ENCODE data around the gene DPEP2. TPM values are rescaled to one million over a fixed set of nuclear protein-coding genes. Genes with fewer than 3 reads are reported as not detected.
"Not testable (repeated sequence)": the region's sequence is repeated elsewhere in the genome, so short reads cannot be mapped to it uniquely, and the experiment has no call there.

The DPEP2 gene
- total and polyA plus RNA-seq, 11 donors = 0.42 to 9.8 (median 1.2) TPM

DNA sequence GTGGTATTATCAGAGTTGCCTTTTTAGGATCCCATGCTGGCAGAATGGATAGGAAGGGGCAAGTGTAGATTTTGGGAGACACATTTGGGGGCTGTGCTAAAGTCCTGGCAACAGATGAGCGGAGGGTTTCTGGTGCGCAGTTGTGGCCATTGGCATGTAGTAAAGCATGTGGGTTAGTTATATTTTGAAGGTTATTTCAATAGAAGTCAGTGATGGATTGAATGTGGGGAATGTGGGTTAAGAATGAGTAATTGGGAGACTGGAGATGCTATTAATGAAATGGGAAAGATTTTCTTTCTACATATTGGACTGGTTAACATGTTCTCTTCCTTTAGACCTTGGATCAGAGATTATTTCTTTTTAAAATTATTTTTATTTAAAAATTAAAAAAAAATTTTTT is 33.8 kb upstream of the DPEP2 start:
- TF ChIP-seq, protein P1, sequence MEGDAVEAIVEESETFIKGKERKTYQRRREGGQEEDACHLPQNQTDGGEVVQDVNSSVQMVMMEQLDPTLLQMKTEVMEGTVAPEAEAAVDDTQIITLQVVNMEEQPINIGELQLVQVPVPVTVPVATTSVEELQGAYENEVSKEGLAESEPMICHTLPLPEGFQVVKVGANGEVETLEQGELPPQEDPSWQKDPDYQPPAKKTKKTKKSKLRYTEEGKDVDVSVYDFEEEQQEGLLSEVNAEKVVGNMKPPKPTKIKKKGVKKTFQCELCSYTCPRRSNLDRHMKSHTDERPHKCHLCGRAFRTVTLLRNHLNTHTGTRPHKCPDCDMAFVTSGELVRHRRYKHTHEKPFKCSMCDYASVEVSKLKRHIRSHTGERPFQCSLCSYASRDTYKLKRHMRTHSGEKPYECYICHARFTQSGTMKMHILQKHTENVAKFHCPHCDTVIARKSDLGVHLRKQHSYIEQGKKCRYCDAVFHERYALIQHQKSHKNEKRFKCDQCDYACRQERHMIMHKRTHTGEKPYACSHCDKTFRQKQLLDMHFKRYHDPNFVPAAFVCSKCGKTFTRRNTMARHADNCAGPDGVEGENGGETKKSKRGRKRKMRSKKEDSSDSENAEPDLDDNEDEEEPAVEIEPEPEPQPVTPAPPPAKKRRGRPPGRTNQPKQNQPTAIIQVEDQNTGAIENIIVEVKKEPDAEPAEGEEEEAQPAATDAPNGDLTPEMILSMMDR (IDR thresholded peaks at IDR 0.05) = no peak
- TF ChIP-seq POLR2A (IDR thresholded peaks at IDR 0.05) = no peak
- Histone ChIP-seq H3K9me3 (no peaks in the 10 kb centered on the region), H3K4me3 (no peak overlapping the region), H3K4me1 (peaks cover 0 to 7% (median 0%) of the 10 kb centered on the region in 12 donors), H3K36me3 (peaks cover 0 to 18% (median 7%) of the 10 kb centered on the region in 9 donors), H3K27me3 (no peaks in the 10 kb centered on the region), H3K27ac (no peak overlapping the region)
- 95 to 100% (median 96%) methylated on average over 2 of the region's 2 CpGs for WGBS, 4 donors
- ATAC-seq (no peak), DNase-seq (no peak)
- intact Hi-C loops (cut with DNase I) = loop anchor here in 2 of 10 donors (10.0 kb wide), 3 partner anchors 98 to 218 kb away; partner anchors contain the start of genes CTRL (in 1 of the 2), NRN1L (in 1 of the 2) and PSMB10 (in 1 of the 2)

DNA sequence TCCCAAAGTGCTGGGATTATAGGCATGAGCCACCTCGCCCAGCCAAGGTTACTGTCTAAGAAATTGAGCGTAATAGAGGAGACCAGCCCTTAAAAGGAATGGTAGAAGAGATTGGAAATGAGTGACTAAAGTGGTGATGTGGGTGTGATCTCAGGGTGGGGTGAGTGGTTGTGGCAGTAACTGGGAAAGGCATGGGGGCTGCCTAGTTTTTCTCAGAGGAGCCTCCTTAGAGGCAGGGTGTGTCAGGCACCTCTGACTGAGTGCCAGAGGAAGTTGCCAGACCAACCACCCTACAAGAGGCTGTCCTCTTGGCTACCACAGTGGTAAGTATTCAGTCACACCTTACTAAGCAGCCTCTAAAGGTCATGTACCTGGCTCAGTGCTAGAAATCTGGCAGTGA is 32.7 kb upstream of the DPEP2 start:
- no peak overlapping the region for H3K27ac ChIP-seq
- H3K9me3 ChIP-seq = no peaks in the 10 kb centered on the region
- no peak for ATAC-seq
- intact Hi-C loops (cut with DNase I) = loop anchor here in 2 of 10 donors (10.0 kb wide), 3 partner anchors 97 to 217 kb away; partner anchors contain the start of genes CTRL (in 1 of the 2), NRN1L (in 1 of the 2) and PSMB10 (in 1 of the 2)
- no peaks in the 10 kb centered on the region for H3K4me1 ChIP-seq
- H3K4me3 ChIP-seq = no peak overlapping the region
- TF ChIP-seq, protein P1 (IDR thresholded peaks at IDR 0.05) = no peak
- TF ChIP-seq POLR2A (IDR thresholded peaks at IDR 0.05) = no peak
- no peaks in the 10 kb centered on the region for H3K27me3 ChIP-seq
- H3K36me3 ChIP-seq = peaks cover 0 to 29% (median 14%) of the 10 kb centered on the region in 9 donors
- WGBS, 4 donors = 91 to 98% (median 96%) methylated on average over 2 of the region's 2 CpGs
- no peak for DNase-seq

DNA sequence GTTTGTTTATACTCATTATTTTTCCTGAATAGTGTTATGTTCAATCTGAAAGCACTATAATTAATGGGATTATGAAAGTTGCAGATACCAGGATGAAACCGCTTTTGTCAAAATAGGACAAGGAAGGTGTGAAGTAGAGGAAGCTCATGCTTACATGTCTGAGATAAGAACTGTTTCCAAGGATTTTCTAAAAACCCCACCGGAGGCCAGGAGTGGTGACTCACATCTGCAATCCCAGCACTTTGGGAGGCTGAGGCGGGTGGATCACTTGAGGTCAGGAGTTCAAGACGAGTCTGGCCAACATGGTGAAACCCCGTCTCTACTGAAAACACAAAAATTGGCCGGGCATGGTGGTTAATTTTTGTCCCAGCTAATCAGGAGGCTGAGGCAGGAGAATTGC is 30.8 kb upstream of the DPEP2 start:
- H3K27ac ChIP-seq, H3K4me3 ChIP-seq, H3K4me1 ChIP-seq, ATAC-seq, H3K27me3 ChIP-seq, H3K9me3 ChIP-seq, DNase-seq: not testable (repeated sequence)
- intact Hi-C loops (cut with DNase I) = loop anchor here in 2 of 10 donors (10.0 kb wide), 3 partner anchors 95 to 215 kb away; partner anchors contain the start of genes CTRL (in 1 of the 2), NRN1L (in 1 of the 2) and PSMB10 (in 1 of the 2)
- WGBS, 4 donors = 75 to 91% (median 82%) methylated on average over 6 of the region's 6 CpGs
- H3K36me3 ChIP-seq = peaks cover 0 to 37% (median 24%) of the 10 kb centered on the region in 9 donors

DNA sequence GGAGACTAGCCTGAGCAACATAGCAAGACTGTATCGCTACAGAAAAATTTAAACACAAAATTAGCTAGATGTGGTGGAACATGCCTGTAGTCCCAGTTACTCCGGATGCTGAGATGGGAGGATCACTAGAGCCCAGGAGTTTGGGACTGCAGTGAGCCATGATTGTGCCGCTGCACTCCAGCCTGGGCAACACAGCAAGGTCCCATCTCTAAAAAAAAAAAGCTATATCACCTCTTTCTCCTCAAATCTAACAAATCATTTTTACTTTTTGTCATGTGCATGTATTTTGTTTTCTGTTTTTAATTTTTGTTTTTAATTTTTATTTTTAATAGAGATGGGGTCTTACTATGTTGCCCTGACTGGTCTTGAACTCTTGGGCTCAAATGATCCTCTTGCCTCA is 29.7 kb upstream of the DPEP2 start:
- WGBS, 4 donors = 90 to 97% (median 94%) methylated on average over 3 of the region's 3 CpGs
- Histone ChIP-seq H3K9me3 (no peaks in the 10 kb centered on the region), H3K4me1 (peaks cover 0 to 7% (median under 1%) of the 10 kb centered on the region in 12 donors), H3K27ac (no peak overlapping the region), H3K36me3 (peaks cover 0 to 37% (median 24%) of the 10 kb centered on the region in 9 donors), H3K4me3 (no peak overlapping the region), H3K27me3 (no peaks in the 10 kb centered on the region)
- intact Hi-C loops (cut with DNase I) = loop anchor here in 2 of 10 donors (10.0 kb wide), 2 partner anchors 354 to 794 kb away; no protein-coding TSS in a partner anchor
- DNase-seq = no peak
- ATAC-seq = no peak
- TF ChIP-seq POLR2A (IDR thresholded peaks at IDR 0.05) = no peak
- TF ChIP-seq, protein P1 (IDR thresholded peaks at IDR 0.05) = no peak
